Measurements from ENCODE around the gene CATSPERZ.

CATSPERZ gene

DNA sequence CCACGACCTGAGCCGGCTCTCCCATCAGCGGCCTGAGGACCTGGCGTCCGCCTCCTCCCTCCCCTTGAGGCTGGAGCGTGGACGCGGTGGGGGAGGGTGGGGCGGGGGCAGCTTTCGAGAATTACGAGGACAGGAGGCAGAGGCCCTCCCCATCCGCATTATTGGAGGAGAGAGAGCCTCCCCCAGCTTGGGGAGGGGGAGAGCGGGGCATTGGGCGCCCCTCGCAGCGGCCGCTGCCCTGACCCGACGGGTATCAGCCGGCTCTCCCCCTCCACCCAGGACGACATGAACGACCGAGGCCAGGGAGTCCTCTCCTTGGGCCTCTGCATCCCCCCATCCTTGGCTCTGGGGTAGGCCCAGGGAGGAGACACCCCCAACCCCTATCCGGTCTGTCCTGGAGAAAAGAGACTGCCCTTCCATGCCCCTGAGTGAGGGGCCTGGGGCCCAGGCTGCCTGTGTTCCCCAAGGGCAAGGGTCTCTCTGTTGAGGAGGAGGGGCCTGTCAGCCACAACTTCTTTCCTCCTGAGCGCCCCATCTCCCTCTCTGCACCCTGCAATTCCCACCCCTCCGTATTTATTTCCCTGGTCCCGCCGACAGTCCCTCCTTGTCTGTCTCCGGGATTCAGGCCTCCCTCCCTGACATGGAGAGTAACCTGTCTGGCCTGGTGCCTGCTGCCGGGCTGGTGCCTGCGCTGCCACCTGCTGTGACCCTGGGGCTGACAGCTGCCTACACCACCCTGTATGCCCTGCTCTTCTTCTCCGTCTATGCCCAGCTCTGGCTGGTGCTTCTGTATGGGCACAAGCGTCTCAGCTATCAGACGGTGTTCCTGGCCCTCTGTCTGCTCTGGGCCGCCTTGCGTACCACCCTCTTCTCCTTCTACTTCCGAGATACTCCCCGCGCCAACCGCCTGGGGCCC is 14.0 kb upstream of the CATSPERZ start:
- no peak for DNase-seq (ENCODE audit: low read depth in 2 of 2)

DNA sequence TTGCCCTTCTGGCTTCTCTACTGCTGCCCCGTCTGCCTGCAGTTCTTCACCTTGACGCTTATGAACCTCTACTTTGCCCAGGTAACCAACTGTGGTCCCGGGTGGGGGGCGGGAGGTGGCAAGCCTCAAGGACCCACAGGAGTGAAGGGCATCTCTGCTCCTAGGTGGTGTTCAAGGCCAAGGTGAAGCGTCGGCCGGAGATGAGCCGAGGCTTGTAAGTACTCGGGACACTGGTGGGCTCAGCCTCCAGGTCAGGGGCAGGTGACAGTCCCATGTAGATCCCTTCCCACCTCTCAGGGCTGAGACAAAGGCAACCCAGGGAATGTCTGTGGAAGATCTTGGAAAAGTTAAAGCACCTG is 13.4 kb upstream of the CATSPERZ start:
- DNase-seq (ENCODE audit: low read depth in 2 of 2), result no peak

DNA sequence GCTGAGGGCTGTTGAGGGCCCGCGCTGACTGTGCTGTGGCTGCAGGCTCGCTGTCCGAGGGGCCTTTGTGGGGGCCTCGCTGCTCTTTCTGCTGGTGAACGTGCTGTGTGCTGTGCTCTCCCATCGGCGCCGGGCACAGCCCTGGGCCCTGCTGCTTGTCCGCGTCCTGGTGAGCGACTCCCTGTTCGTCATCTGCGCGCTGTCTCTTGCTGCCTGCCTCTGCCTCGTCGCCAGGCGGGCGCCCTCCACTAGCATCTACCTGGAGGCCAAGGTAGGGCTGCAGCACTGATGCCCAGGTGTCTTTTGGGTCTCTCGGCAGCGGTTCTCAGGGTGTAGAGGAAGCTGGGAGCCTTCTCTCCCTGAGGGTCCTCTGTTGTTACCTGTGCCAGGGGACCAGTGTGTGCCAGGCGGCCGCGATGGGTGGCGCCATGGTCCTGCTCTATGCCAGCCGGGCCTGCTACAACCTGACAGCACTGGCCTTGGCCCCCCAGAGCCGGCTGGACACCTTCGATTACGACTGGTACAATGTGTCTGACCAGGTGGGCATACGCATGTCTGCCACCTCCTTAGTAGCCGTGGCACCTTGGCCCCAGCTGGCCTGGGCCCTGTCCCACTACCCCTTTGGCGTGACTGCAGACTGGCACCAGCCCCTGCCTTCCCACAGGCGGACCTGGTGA is 12.3 kb upstream of the CATSPERZ start:
- no peak for DNase-seq (ENCODE audit: low read depth in 2 of 2)

DNA sequence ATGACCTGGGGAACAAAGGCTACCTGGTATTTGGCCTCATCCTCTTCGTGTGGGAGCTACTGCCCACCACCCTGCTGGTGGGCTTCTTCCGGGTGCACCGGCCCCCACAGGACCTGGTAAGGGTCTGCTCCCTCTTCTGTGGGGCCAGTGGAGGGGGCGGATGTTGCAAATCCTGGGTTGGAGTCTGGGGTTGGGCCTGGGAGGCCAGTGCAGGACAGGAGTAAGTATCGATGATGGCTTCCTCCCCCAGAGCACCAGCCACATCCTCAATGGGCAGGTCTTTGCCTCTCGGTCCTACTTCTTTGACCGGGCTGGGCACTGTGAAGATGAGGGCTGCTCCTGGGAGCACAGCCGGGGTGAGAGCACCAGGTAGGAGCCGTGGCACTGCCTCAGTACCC is 11.8 kb upstream of the CATSPERZ start:
- no peak for DNase-seq (ENCODE audit: low read depth in 2 of 2)

DNA sequence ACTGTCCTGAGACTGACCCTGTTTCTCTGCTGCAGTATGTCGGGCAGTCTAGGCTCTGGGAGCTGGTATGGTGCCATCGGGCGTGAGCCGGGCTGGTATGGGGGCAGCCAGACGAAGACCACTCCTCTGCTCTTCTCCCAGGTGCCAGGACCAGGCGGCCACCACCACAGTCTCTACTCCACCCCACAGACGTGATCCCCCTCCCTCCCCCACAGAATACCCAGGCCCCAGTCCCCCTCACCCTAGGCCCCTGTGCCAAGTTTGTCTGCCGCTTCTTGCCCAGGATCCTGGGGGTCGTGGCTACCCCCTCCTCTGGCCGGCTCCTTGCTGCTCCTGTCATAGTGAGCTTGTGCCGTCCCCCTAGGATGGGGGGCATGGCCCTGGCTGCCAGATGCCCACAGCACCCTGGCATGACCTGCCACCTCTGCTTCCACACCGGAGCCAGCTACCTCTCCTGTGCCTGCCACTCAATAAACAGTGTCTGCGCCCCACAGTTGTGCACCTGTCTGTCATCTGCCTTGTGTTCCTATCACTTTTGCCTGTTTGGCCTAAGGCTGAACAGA is 11.1 kb upstream of the CATSPERZ start:
- no peak for DNase-seq (ENCODE audit: low read depth in 2 of 2)

DNA sequence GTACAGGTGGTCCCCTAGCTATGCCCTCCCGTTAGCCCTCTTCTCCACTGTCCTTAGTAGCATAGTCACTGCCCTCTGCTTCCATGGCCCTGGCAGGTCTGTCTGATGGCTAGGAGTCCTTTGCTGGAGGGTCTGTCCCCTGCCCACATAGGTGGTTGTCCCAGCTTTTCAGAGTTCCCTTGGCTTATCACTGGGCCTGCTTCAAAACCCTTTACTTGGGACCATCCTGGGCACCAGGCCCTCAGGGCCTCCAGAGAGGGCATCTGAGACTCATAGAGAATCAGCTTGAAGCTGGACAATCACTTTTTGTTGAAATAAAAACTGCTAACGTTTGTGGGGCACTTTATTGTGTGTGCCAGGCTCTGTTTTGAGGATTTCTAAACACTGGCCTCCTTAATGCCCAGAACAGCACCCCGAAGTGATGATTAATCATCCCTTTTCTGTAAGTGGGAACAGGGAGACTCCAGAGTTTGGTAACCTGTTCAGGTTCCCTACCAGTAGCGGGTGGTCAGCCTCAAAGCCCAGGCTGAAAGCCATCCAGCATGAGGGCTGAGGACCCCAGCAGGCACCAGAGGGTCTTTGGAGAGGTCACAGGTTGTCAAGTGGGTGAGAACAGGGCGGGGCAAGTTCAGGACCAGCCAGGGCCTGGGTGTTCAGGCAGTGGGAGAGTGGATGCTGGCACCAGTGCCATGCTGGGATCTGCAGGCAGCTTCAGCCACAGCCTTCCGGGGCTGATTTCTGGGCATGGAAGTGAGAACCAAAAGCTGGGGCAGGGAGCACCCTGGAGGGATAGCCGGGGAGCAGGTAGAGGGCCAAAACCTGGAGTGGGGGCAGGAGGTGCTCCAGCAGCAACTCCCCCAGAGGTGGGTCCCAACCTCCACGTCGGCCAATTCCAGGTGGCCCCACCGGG is 9.6 kb upstream of the CATSPERZ start:
- DNase-seq (ENCODE audit: low read depth in 2 of 2), result no peak

DNA sequence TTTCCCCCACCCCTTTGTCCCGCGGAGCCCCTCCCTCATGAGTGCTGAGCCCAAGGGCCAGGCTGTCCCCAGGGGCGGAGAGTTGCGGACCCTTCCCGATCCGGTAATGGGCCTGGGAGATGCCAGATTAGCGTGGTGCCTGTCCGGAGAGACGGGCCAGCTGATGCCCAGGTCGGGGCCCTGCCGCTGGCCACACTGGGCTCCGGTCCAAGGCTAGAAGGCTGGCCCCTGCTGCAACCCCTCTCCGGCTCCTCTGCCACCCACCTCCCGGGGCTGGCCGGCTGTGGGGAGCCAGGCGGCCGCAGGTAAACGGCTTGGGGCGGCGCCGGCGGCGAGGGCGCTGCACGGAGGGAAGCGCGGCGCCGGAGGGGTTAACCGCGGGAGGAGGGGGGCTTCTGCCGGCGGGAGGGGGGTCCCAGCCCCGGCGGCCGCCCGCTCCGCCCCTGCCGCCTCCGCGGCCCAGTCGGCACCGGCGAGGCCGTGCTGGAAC is 8.9 kb upstream of the CATSPERZ start, which contains the start of gene KCNK4:
TSS of gene KCNK4 (plus strand) at position 41 of the 490 bp plus-strand sequence. CDS start 1,717 bp downstream, outside the sequence.
- DNase-seq (ENCODE audit: low read depth in 2 of 2), result no peak

DNA sequence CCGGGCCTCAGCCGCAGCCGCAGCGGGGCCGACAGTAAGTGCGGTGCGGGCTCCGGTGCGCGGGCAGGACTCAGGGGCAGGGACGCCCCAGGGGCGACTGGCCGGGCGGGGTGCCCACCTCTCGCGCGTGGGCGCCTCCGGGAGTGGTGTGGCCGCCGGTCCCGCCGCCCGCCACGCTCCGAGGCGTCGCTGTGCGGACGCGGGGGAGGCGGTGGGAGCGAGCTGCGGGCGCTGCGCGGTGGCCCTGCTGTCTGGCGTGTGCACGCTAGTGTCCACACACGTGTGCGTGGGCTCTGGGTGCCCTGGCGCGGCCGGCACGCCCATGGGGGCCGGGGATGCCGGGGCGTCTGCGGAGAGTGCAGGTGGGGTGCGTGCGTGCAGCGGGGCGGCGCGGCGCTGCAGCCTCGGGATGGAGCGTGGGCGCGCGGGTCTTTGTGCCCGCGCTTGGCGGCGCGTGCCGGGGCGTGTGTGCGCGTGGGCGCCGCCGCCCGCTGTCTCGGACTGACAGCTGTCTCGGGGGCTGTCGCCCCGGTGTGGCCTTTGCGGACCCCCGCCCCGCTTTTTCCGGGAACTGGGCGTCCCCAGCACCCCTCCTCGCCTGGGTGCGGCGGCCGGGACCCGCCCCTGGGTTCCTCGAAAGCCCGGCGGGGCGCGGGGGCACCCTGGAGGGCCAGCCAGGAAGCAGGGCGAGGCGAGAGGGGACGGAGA is 8.3 kb upstream of the CATSPERZ start:
- no peak for DNase-seq (ENCODE audit: low read depth in 2 of 2)

DNA sequence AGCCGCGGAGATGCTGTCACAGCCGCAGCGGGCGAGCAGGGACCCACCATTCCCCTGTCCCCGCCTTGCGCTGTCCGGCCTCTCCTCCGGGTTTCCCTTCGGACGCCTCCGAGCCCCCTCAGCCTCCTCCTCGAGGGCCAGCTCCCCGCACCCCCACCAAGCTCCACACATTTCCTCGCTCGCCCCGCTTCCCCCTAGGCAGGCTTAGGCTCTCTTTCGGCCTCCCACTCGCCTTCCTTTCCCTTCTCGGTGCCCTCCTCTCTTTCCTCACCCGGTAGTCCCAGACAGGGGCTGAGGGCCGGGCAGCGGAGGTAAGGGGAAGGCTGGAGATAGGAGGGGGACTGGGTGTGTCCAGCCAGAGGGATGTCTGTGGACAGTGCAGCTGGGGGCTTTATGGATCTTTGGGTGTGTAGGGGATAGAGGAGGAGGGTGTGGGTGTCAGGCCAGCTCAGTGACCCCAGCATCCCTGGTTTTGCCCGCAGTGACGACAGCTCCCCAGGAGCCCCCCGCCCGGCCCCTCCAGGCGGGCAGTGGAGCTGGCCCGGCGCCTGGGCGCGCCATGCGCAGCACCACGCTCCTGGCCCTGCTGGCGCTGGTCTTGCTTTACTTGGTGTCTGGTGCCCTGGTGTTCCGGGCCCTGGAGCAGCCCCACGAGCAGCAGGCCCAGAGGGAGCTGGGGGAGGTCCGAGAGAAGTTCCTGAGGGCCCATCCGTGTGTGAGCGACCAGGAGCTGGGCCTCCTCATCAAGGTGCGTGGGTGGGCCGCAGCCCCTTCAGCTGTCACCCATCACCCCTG is 7.5 kb upstream of the CATSPERZ start:
- DNase-seq (ENCODE audit: low read depth in 2 of 2), result no peak

DNA sequence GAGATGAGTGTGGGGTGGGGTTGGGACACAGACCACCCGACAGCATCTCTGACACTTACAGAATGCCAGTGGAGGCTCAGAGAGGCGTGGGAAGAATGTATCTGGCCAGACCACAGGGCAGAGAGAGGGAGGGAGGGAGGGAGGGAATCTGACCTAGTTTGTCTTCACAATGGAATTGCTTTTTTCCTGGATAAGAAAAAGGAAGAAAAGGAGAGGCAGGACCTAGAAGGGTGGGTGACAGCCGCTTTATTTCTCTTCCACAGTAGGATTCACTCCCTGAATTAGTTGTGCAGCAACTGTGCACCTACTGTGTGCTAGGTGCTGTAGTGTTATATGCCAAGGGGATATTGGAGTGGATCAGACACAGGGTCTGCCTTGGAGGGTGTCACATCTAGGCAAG is 5.4 kb upstream of the CATSPERZ start:
- no peak for DNase-seq (ENCODE audit: low read depth in 2 of 2)

DNA sequence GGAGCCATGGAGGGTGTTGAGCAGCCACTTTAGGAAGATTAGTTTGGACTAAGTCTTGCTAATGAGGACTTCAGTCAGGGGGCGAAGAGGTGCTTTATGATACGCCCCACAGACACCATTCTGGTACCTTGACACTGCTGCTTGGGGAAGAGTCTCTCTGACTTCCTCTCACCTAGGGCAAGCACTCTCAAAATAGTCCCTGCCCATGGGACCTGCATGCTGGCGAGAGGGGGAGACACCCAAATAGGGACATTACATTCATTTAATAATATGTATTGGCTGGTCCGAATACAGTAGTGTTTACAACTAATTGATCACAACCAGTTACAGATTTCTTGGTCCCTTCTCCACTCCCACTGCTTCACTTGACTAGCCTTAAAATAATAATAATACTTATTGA is 4.4 kb upstream of the CATSPERZ start:
- no peak for DNase-seq (ENCODE audit: low read depth in 2 of 2)

DNA sequence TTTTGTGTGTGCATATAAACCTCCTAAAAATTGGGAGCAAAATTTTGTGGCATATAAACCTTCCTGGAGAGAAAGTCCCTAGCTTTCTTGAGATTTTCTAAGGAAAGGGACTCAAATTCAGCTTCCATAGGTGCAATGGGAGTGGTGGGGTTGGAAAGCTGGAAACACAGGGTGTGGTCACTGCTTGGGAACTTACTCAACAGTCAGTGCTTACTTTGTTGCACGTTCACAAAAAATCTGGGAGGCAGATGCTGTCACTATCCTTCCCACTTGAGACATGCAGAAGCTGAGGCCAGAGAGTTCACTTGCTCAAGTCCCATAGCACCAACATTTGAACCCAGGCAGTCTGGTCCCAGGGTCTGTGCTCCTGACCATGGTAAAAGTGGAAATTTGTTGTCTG is 3.9 kb upstream of the CATSPERZ start:
- no peak for DNase-seq (ENCODE audit: low read depth in 2 of 2)

DNA sequence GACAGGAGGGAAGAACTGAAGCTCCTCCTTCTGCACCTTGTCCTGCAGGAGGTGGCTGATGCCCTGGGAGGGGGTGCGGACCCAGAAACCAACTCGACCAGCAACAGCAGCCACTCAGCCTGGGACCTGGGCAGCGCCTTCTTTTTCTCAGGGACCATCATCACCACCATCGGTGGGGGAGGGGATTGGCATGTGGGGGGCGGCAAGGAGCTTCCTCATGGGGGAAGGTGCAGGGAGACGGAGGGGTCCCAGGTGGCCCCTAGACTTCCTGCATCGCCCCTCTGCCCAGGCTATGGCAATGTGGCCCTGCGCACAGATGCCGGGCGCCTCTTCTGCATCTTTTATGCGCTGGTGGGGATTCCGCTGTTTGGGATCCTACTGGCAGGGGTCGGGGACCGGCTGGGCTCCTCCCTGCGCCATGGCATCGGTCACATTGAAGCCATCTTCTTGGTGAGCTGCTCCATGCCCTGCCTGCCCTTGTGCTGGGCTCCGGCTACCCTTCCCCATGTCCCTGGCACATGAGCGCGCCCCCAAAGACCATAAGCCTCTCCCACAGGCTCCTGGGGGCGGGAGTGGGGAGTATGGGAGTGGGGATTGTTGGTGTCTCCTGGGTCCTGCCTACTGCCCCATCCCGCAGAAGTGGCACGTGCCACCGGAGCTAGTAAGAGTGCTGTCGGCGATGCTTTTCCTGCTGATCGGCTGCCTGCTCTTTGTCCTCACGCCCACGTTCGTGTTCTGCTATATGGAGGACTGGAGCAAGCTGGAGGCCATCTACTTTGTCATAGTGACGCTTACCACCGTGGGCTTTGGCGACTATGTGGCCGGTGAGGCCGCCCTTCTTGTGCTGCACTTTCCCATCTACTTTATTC is 3.1 kb upstream of the CATSPERZ start:
- DNase-seq (ENCODE audit: low read depth in 2 of 2), result no peak

DNA sequence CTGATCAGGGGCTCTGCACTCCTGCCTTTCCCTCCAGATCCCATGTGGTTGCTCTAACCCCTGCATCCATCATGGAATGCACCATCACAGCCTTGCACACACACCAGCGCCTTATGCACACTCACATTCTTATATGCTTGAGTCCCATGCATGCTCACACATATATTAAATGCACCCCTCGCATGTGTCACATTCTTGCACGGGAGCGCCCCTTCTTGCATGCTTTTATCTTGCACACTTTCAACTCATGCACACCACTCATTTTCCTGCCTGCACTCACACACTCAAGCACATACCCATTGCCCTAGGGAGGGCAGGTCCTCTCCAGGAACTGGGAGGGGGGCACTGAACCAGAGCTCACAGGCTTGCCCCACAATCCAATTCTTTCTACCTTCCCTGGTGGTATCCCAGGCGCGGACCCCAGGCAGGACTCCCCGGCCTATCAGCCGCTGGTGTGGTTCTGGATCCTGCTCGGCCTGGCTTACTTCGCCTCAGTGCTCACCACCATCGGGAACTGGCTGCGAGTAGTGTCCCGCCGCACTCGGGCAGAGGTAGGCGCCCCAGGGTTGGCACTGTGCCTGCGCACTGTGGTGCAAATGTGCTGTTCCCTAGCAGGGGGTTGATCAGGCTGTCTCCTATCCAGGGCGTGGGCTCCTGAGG is 2.3 kb upstream of the CATSPERZ start:
- no peak for DNase-seq (ENCODE audit: low read depth in 2 of 2)

DNA sequence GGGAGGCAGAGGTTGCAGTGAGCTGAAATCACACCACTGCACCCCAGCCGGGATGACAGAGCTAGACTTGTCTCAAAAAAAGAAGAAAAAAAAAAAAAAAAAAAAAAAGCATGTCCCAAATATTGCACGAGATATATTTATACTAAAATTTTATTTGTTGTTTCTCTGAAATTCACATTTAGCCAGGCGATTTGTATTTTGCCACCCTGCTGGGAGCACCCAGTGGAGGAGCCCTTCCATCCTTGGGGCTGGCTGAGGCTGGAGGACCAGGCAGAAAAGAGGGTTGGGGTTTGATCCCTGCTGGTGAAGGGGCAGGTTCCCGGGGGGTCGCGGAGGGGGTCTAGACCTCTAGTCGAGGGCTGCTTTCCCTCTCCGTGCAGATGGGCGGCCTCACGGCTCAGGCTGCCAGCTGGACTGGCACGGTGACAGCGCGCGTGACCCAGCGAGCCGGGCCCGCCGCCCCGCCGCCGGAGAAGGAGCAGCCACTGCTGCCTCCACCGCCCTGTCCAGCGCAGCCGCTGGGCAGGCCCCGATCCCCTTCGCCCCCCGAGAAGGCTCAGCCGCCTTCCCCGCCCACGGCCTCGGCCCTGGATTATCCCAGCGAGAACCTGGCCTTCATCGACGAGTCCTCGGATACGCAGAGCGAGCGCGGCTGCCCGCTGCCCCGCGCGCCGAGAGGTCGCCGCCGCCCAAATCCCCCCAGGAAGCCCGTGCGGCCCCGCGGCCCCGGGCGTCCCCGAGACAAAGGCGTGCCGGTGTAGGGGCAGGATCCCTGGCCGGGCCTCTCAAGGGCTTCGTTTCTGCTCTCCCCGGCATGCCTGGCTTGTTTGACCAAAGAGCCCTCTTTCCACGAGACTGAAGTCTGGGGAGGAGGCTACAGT is 952 bp upstream of the CATSPERZ start:
- DNase-seq (ENCODE audit: low read depth in 2 of 2), result no peak

DNA sequence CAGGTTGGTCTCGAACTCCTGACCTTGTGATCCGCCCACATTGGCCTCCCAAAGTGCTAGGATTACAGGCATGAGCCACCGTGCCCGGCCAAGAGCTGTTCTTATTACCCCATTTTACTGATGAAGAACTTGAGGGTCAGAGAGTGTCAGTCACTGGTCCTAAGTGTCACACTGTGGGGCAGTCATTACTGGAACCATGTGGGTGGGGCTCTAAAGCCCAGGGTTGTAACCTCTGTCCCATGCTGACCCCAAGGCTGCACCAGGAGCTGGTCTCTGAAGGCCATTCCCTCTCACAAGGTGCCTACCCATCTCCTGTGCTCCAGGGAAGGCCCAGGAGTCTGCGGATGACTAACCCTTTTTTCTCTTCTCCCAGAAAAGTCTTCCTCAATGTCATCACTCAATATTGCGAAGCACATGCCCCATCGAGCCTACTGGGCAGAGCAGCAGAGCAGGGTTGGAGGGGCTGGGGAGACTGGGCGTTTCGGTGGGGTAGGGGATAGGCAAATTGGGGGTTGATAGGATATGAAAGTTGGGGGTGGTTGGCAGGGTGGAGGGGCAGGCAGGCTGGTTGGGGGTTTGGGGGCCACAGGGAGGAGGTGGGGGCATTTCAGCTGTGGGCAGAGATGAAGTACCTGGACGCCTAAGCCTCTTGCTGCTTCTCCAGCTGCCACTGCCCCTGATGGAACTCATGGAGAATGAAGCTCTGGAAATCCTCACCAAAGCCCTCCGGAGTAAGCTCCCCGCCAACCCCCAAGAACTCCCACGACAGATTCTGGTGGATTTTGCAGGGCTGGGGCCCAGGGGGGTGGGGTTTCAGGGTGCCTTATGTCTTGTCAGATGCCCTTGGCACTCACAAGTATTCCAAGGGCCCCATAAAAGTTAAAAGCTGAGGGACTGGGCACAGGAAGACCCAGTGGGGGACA is 3.2 kb downstream of the CATSPERZ start:
- DNase-seq (ENCODE audit: low read depth in 2 of 2), result no peak

DNA sequence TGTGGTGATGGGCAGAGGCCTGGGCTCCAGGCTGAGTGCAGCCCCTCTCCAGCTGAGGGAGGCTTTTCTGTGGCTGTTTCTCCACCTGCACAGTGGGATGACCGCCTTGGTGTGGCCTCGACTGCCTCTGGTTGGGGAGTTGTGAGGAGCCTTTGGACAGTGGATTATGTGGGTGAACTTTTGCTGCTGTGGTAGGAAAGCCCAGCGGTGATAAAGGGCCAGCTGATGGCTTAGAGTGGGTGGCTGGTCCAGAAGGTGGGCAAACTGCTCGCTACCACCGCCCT is 3.8 kb downstream of the CATSPERZ start:
- no peak for DNase-seq (ENCODE audit: low read depth in 2 of 2)

All from stimulated activated CD8-positive, alpha-beta memory T cell treated with anti-CD3 and anti-CD28 coated beads, Interleukin-7, amount 100 ng/mL, for 1 hour (primary cell).